ENCODE measurements around the gene PPHLN1.

PPHLN1 gene

GRCh38 chr12:42421844-42422779 is 96.1 kb downstream of the PPHLN1 start:
- H3K27ac ChIP-seq: no peak overlapping the region
- TF ChIP-seq ZFX (IDR thresholded peaks at IDR 0.05; ENCODE audit: borderline replicate concordance): no peak
- no peak for TF ChIP-seq CTCF (IDR thresholded peaks at IDR 0.05)

- TF ChIP-seq CTCF (IDR thresholded peaks at IDR 0.05): no peak
- TF ChIP-seq ZFX (IDR thresholded peaks at IDR 0.05; ENCODE audit: borderline replicate concordance): no peak
- no peak overlapping the region for H3K27ac ChIP-seq
Observed at GRCh38 chr12:42422785-42423184, 96.8 kb downstream of the PPHLN1 start.

- H3K27ac ChIP-seq: no peak overlapping the region
- TF ChIP-seq ZFX (IDR thresholded peaks at IDR 0.05; ENCODE audit: borderline replicate concordance) (no peak), CTCF (IDR thresholded peaks at IDR 0.05) (no peak)
Observed at GRCh38 chr12:42426746-42427145, 100.8 kb downstream of the PPHLN1 start.

- H3K27ac ChIP-seq: no peak overlapping the region
- TF ChIP-seq CTCF (IDR thresholded peaks at IDR 0.05) (no peak), ZFX (IDR thresholded peaks at IDR 0.05; ENCODE audit: borderline replicate concordance) (no peak)
Observed at GRCh38 chr12:42428850-42429249, 102.9 kb downstream of the PPHLN1 start.

- no peak for TF ChIP-seq CTCF (IDR thresholded peaks at IDR 0.05)
- no peak for TF ChIP-seq ZFX (IDR thresholded peaks at IDR 0.05; ENCODE audit: borderline replicate concordance)
- H3K27ac ChIP-seq: no peak overlapping the region
Observed at GRCh38 chr12:42432517-42433140, 106.7 kb downstream of the PPHLN1 start.

- H3K27ac ChIP-seq: no peak overlapping the region
- no peak for TF ChIP-seq CTCF (IDR thresholded peaks at IDR 0.05)
- TF ChIP-seq ZFX (IDR thresholded peaks at IDR 0.05; ENCODE audit: borderline replicate concordance): no peak
Observed at GRCh38 chr12:42440608-42441007, 114.6 kb downstream of the PPHLN1 start.

GRCh38 chr12:42442311-42442759 is 116.4 kb downstream of the PPHLN1 start:
- no peak overlapping the region for H3K27ac ChIP-seq
- no peak for TF ChIP-seq ZFX (IDR thresholded peaks at IDR 0.05; ENCODE audit: borderline replicate concordance)
- TF ChIP-seq CTCF (IDR thresholded peaks at IDR 0.05): no peak

Measured in 22Rv1 (cell line).